ENCODE data around the gene HDGF. TPM values are rescaled to one million over a fixed set of nuclear protein-coding genes. Genes with fewer than 3 reads are reported as not detected.

The HDGF gene
- total and polyA plus RNA-seq, 9 of the 15 experiments (the other 6 are each of a cell fraction or from before 2014, with no cell fraction given), result 38.8 to 601 (median 400) TPM

- TF ChIP-seq RERE (CRISPR knock-in tag; IDR thresholded peaks at IDR 0.05; ENCODE audit: borderline replicate concordance) (no peak), TEAD2 (tag; IDR thresholded peaks at IDR 0.05) (no peak), DMBX1 (CRISPR knock-in tag; IDR thresholded peaks at IDR 0.05; ENCODE audit: borderline replicate concordance) (peak; percentile 87), ZNF445 (CRISPR knock-in tag; IDR thresholded peaks at IDR 0.05; ENCODE audit: low read depth) (no peak), ZNF639 (CRISPR knock-in tag; conservative IDR thresholded peaks at IDR 0.05 in 1 of 2, IDR thresholded peaks at IDR 0.05 in 1 of 2) (peak in 1 of 2 experiments; percentile 94; a peak in 3 of 4 replicates), ZBTB43 (CRISPR knock-in tag; IDR thresholded peaks at IDR 0.05) (0 out of 2 replicates have a peak, but pooled peaks have one; percentile 63), FOXA3 (CRISPR knock-in tag; conservative IDR thresholded peaks at IDR 0.05 in 1 of 2, IDR thresholded peaks at IDR 0.05 in 1 of 2) (no peak; a peak in 1 of 4 replicates), ZNF146 (CRISPR knock-in tag; IDR thresholded peaks at IDR 0.05; ENCODE audit: unreplicated experiment) (peak; percentile 12), MLX (CRISPR knock-in tag; conservative IDR thresholded peaks at IDR 0.05) (no peak), SRSF3 (IDR thresholded peaks at IDR 0.05; ENCODE audit: insufficient read depth, low read length) (no peak), KDM2B (CRISPR knock-in tag; IDR thresholded peaks at IDR 0.05) (no peak), ESRRB (CRISPR knock-in tag; IDR thresholded peaks at IDR 0.05; ENCODE audit: borderline replicate concordance) (no peak), MYBL2 (IDR thresholded peaks at IDR 0.05; ENCODE audit: low read depth) (no peak), MYBL2 (CRISPR knock-in tag; IDR thresholded peaks at IDR 0.05; ENCODE audit: borderline replicate concordance) (no peak), SAP30 (IDR thresholded peaks at IDR 0.05; ENCODE audit: borderline replicate concordance, insufficient read depth, low read depth, low read length, poor library complexity, severe bottlenecking) (peak; percentile 87), ZNF12 (CRISPR knock-in tag; IDR thresholded peaks at IDR 0.05) (peak; percentile 84; the same call in 1 of the 2 replicates)
Observed at GRCh38 chr1:156767101-156767878, 15.8 kb upstream of the HDGF start, which contains the start of gene PRCC (continued).

All from K562 (cell line).